Measurements from ENCODE around the gene KCNIP3.

KCNIP3 gene

DNA sequence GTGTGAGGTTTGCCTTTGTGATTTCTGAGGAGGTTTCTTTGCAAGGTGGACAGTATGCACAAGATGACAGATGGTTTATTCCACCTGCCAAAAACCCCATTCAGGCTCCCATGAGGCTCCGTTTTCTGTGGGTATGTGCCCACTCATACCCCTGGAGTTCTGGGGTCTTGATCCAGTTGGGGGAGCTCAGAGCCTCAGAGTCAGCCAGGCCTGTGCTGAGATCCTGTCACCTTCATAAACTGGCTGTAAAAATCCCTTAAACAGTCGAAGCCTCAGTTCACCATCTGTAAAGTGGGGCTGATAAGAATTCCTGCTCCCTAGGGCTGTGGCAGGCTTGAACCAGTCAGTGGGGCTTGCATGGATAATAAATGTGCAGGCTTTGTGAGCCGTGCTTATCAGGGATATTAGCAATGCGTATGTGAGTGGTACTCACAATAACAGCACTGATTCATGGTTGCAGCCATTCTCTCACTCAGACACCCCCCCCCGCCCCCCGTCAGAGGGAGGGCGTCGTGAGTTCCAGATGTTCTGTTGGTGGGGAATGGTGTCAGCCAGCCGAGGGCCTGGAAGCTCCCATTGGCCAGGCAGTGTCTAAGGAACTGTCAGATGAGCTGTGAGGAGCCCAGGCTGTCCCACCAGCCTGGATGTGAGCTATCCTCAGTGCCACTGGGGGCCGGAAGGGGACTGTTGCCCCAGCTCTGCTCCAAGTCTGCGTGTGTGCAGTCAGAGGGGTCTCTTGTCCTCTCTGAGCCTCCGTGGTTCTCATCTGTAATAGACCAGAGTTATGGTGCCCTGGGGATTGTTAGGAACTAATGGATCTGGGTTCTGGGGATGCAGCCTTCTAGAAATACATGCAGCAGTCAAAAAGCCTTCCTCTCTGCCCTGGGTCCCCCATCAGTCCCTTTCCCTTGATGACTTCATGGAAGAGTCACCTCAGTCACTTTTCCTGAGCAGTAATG lies 51.7 kb downstream of the KCNIP3 start:
- H3K9ac ChIP-seq (ENCODE audit: low read length), result no peak overlapping the region
- H3K79me2 ChIP-seq (ENCODE audit: low read length), result no peaks in the 10 kb centered on the region
- H3K4me2 ChIP-seq (ENCODE audit: low read length), result no peak overlapping the region
- no peaks in the 10 kb centered on the region for H4K20me1 ChIP-seq (ENCODE audit: insufficient read depth, low read length)
- H3K4me3 ChIP-seq (ENCODE audit: low read length), result no peak overlapping the region
- no peaks in the 10 kb centered on the region for H3K27me3 ChIP-seq (ENCODE audit: low read depth, low read length)
- H3K9me3 ChIP-seq (ENCODE audit: insufficient read depth, low read length), result no peaks in the 10 kb centered on the region
- no peaks in the 10 kb centered on the region for H3K4me1 ChIP-seq (ENCODE audit: low read length)
- no peaks in the 10 kb centered on the region for H3K36me3 ChIP-seq (replicated peaks; ENCODE audit: low read depth, low read length)
- peak overlapping the region; percentile 13; the same call in 1 of the 2 replicates for H2AFZ ChIP-seq (ENCODE audit: low read depth, low read length)
- TF ChIP-seq, protein P1, sequence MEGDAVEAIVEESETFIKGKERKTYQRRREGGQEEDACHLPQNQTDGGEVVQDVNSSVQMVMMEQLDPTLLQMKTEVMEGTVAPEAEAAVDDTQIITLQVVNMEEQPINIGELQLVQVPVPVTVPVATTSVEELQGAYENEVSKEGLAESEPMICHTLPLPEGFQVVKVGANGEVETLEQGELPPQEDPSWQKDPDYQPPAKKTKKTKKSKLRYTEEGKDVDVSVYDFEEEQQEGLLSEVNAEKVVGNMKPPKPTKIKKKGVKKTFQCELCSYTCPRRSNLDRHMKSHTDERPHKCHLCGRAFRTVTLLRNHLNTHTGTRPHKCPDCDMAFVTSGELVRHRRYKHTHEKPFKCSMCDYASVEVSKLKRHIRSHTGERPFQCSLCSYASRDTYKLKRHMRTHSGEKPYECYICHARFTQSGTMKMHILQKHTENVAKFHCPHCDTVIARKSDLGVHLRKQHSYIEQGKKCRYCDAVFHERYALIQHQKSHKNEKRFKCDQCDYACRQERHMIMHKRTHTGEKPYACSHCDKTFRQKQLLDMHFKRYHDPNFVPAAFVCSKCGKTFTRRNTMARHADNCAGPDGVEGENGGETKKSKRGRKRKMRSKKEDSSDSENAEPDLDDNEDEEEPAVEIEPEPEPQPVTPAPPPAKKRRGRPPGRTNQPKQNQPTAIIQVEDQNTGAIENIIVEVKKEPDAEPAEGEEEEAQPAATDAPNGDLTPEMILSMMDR (IDR thresholded peaks at IDR 0.05; ENCODE audit: low read depth, low read length), result no peak
- TF ChIP-seq EZH2phosphoT487 (IDR thresholded peaks at IDR 0.05; ENCODE audit: low read depth), result no peak
- no peak overlapping the region for H3K27ac ChIP-seq (ENCODE audit: low read length)

DNA sequence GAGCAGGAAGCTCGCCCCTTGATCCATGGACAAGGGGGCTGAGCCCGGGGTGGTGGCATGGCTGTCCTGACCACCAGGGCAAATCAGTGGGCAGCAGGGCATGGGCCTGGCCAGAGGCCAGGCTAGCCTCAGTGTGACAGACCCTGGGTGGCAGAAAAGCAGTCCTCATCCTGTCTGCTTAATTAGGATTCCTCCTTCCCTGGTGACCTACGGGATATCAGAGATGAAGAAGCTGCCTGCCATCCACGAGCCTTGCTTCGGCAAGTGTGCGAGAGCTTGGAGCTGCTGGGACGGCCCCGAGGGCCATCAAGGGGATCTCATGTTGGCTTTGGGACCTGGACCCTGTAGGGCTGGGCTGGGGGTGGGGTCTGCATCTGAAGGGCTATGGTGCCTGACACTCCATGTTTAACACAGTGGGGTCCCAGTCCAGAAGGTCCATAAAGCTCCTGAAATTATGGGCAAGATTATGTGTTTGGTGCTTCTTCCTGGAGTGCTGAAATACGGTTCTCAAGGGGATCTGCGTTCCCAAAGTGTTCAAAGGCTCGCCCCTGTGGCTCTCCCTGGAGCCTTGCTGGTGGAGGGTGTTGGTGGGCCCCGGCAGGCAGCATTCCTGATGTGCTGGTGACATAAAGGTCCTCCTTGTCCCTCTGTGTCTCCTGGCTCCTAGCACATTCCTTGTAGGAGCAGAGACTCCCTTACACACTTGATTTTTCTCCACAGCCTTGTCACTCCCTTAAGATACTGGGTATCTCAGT lies 52.6 kb downstream of the KCNIP3 start:
- H2AFZ ChIP-seq (ENCODE audit: low read depth, low read length), result no peak overlapping the region
- H3K4me1 ChIP-seq (ENCODE audit: low read length), result no peaks in the 10 kb centered on the region
- H3K4me3 ChIP-seq (ENCODE audit: low read length), result no peak overlapping the region
- no peaks in the 10 kb centered on the region for H3K27me3 ChIP-seq (ENCODE audit: low read depth, low read length)
- no peaks in the 10 kb centered on the region for H3K79me2 ChIP-seq (ENCODE audit: low read length)
- H3K36me3 ChIP-seq (replicated peaks; ENCODE audit: low read depth, low read length), result no peaks in the 10 kb centered on the region
- TF ChIP-seq EZH2phosphoT487 (IDR thresholded peaks at IDR 0.05; ENCODE audit: low read depth), result no peak
- TF ChIP-seq, protein P1 (IDR thresholded peaks at IDR 0.05; ENCODE audit: low read depth, low read length), result no peak
- no peaks in the 10 kb centered on the region for H4K20me1 ChIP-seq (ENCODE audit: insufficient read depth, low read length)
- no peak overlapping the region for H3K27ac ChIP-seq (ENCODE audit: low read length)
- H3K9me3 ChIP-seq (ENCODE audit: insufficient read depth, low read length), result no peaks in the 10 kb centered on the region
- H3K4me2 ChIP-seq (ENCODE audit: low read length), result no peak overlapping the region
- no peak overlapping the region for H3K9ac ChIP-seq (ENCODE audit: low read length)

DNA sequence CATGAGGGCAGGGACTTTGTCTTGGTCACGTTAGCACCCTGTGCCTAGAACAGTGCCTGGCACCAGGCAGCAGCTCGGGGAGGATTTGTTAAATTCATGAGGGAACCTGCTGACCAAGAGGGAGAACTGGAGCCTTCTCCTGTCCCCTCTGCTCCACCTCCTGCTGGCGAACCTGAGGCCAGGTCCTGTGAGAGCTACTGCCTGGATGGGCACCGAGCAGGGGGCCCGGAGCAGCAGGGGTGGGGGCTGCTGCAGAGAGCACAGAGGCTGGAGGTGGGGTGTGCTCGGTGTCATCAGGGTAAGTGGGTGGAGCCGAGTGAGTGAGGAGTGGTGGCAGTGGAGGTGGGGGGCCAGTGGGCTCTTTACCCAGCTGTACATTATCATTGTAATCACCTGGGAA lies 53.2 kb downstream of the KCNIP3 start:
- H3K36me3 ChIP-seq (replicated peaks; ENCODE audit: low read depth, low read length), result no peaks in the 10 kb centered on the region
- H3K4me2 ChIP-seq (ENCODE audit: low read length), result no peak overlapping the region
- H3K79me2 ChIP-seq (ENCODE audit: low read length), result no peaks in the 10 kb centered on the region
- no peak overlapping the region for H3K9ac ChIP-seq (ENCODE audit: low read length)
- no peaks in the 10 kb centered on the region for H3K9me3 ChIP-seq (ENCODE audit: insufficient read depth, low read length)
- no peaks in the 10 kb centered on the region for H3K4me1 ChIP-seq (ENCODE audit: low read length)
- H3K4me3 ChIP-seq (ENCODE audit: low read length), result no peak overlapping the region
- no peak overlapping the region for H3K27ac ChIP-seq (ENCODE audit: low read length)
- H4K20me1 ChIP-seq (ENCODE audit: insufficient read depth, low read length), result no peaks in the 10 kb centered on the region
- H2AFZ ChIP-seq (ENCODE audit: low read depth, low read length), result no peak overlapping the region
- no peaks in the 10 kb centered on the region for H3K27me3 ChIP-seq (ENCODE audit: low read depth, low read length)
- TF ChIP-seq, protein P1 (IDR thresholded peaks at IDR 0.05; ENCODE audit: low read depth, low read length), result no peak
